HG03571 (cell line): ENCODE data around the gene GALNTL6.

Experiments used
- ATAC-seq: cut with Tn5 transposase; IDR thresholded peaks from one replicate; pipeline ENCODE4 v1.9.1; 2021; ENCODE audit not compliant: unreplicated experiment

The GALNTL6 gene

GRCh38 chr4:171812665-171813525, at the start of gene GALNTL6:
GALNTL6 (plus strand) TSS chr4:171813404.
- no peak for ATAC-seq

- ATAC-seq: no peak
Measured at GRCh38 chr4:171765514-171765913, 47.7 kb upstream of the GALNTL6 start.

GRCh38 chr4:171774642-171775190, 38.5 kb upstream of the GALNTL6 start:
- ATAC-seq: no peak

DNA sequence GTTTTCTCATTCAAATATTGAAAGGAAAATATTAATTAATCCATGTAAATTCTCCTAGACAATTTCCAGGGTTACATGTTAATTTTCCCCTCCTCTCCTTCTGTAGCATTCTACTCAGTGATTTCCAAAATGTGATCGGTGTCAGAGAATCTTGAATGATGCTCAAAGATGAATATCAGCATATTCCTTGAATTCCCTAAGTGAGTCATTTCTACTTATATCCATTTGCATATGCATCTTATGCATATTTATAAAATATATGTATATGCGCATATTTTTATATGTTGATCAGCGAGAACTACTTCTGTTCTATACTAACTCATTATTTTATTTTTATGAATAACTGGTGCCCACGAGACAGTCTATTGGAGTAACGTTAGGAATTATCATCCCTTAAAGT, 33.9 kb upstream of the GALNTL6 start:
- ATAC-seq: no peak

GRCh38 chr4:171785388-171785787, 27.8 kb upstream of the GALNTL6 start:
- no peak for ATAC-seq

- ATAC-seq: no peak
Measured at GRCh38 chr4:171793723-171794122, 19.5 kb upstream of the GALNTL6 start.

DNA sequence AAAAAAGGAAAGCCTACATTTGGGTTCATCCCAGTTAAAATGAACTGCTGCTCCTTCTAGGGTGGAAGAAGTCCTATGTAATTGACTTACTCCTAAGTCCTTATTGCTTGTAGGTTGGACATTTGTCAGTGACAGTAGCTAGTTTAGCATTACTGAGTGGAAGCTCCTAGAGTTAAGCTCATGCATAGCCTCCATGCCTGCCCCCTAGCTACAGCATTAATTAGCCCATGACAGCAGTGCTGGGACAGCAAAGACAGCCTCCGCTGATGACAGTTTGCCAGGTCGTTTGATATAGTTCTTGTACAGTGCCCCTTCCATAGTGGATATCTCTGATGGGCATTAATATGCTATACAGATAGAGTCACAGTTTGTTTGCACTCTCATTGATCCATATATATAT, 18.7 kb upstream of the GALNTL6 start:
- ATAC-seq: no peak

- ATAC-seq: no peak
Measured at GRCh38 chr4:171809854-171810253, 3.4 kb upstream of the GALNTL6 start.

DNA sequence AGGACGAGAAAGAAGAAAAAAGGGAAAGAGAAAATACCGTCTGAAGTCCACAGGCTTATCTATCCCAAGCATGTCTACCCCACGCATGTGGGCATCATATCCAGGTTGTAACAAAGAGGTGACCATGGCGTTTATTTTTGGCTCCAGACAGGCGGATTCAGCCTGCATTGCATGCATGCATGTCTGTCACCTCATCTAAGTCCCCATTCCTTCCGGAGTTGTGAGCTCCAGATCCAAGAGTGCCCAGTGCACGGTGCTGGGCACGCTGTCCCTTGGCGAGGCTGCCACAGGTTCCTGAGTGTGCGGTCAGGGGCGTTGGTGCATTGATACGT, 905 bp upstream of the GALNTL6 start:
- ATAC-seq: no peak

- no peak for ATAC-seq
Measured at GRCh38 chr4:171813526-171814250, 484 bp downstream of the GALNTL6 start.

GRCh38 chr4:171814545-171814944, 1.3 kb downstream of the GALNTL6 start:
- ATAC-seq: no peak

GRCh38 chr4:171817026-171817425, 3.8 kb downstream of the GALNTL6 start:
- ATAC-seq: no peak

- ATAC-seq: no peak
Measured at GRCh38 chr4:171834640-171835039, 21.4 kb downstream of the GALNTL6 start.

DNA sequence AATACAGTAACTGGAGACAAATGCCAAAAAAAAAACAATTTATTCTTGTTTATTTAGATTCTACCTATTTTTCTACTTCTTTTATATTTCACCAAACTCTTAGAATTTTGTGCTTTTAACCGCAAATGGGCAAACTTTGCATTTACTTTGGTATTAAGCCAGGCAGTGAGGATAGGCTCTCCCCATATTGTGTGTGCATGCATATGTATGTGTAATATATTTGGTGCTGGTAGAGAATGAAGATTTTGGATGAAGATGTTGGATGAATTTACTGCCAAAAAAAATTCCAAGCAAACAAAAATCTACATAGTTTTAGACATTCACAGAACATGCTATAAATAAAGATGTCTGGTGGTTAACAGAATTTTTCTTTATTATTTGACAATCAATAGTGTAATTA, 30.3 kb downstream of the GALNTL6 start:
- no peak for ATAC-seq

- no peak for ATAC-seq
Measured at GRCh38 chr4:171846232-171846631, 33.0 kb downstream of the GALNTL6 start.

DNA sequence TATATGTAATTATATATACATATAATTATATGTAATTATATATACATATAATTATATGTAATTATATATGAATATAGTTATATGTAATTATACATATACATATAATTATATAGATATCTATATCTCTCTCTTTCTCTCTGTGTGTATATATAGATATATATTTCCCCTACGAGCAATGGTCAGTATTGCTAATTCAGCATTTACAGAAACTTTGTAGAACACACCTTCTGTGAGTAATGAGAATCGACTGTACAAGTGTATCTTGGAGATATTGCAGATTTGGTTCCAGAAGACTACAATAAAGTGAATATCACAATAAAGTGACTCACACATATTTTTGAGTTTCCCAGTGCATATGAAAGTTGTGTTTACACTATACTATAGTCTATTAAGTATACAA, 33.7 kb downstream of the GALNTL6 start:
- no peak for ATAC-seq

DNA sequence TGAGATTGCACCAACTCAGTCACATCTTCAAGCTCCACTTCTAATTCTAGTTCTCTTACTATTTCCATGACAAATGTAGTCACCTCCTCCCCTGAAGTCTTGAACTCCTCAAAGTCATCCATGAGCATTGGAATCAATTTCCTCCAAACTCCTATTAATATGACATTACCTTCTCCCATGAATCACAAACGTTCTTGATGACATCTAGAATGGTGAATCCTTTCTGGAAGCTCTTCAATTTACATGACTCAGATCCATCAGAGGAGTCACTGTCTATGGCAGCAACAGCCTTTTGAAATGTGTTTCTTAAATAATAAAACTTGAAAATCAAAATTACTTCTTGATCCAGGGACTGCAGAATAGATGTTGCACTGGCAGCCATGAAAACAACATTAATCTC, 34.5 kb downstream of the GALNTL6 start:
- no peak for ATAC-seq

DNA sequence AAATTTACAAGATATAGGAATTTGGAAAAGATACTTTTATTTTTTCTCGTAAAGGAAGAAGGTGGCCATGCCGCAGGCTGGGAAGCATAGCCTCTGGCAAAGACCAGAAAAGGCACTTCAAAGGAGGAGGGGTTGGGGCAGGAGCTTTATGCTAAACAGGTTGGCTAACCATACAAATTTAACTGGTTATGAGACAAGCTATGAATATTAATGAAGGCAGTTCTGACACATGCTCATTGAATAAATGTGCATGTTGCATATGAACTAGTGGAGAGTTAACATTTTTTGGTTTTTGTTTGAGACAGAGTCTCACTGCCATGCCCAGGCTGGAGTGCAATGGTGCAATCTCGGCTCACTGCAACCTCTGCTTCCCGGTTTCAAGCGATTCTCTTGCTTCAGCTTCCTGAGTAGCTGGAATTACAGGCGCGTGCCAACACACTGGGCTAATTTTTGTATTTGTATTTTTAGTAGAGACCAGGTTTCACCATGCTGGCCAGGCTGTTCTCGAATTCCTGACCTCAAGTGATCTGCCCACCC, 36.5 kb downstream of the GALNTL6 start:
- ATAC-seq: no peak

DNA sequence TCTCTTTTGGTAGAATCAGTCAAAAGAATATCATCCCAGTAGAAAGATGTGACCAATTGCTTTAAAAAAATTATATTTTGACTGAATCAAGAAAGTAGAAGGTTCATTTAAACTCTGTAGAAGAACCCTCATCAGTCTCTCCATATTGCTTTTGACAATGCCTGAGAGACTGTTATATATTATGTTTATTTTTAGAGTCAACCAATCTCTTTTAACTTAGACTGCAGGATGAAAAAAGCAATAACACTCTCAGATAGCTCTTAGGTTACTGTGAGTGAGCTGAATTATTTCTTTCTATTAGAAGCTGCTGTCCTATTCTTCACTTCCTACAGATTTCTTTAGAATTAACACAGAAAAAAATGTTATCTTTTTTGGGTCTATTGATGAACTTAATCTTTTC, 38.1 kb downstream of the GALNTL6 start:
- no peak for ATAC-seq

DNA sequence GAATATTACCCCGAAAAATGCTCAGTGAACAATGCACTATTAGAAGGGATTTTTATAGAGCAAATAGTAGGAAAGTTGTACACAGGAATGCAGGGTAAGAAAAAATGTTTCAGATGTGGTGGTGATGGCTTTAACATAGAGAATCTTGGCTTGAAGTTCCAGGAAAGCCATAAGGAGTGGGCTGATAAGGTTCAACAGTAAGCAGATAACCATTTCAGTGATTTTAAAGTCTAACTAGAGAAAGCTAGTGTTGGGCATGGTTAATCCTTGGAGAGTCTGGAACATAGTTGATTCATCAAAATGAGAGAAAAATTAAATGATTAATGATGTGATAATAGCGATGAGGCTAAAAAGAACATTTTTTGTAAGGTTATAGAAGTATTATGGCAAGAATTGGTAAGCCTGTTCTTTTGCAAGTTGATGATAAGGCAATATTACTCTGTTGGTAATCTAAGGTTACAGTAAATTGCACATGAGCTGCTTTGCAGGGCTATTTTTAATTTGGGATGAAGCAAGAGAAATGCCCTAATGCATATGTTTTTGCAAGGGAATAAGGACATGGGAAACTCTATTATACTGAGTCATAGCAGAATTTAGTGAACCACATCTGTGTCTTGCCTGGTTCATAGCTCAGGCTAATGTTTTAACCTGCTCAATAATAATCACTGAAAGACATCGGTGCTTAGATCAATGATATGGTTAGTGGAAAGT, 44.3 kb downstream of the GALNTL6 start:
- ATAC-seq: no peak

DNA sequence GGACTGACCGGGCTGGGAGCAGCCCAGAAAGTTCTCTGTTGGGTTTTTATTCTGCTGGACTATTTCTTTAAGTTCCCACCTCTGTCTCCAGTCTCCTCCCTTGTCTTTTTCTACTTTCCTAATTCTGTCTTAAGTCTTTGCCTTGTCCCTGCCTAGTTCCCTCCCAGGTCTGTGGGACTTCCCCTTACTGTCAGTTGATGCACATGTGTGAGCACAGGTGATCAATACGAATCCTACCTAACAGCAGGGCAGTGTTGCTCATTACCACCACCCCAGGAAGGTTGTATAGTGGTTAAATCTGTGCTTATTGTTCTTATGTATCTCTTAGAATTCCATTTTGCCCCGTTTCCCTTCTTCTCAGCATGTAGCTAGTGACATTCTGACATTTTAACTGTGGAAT, 62.1 kb downstream of the GALNTL6 start:
- ATAC-seq: no peak
